Measurements from ENCODE around the gene PKD1. TPM values are rescaled to one million over a fixed set of nuclear protein-coding genes. Genes with fewer than 3 reads are reported as not detected.

The PKD1 gene
- total and polyA plus RNA-seq, 2 donors (not counting 1 experiment from before 2014, with no cell fraction given): 100 to 116 TPM

GRCh38 chr16:2163211-2163881 lies 27.6 kb upstream of the PKD1 start:
- ATAC-seq (ENCODE audit: low read depth) (no peak), DNase-seq (no peak)
- peaks cover 82% of the 10 kb centered on the region for H3K79me2 ChIP-seq (ENCODE audit: control insufficient read depth, insufficient read depth, low read length)
- H3K9me3 ChIP-seq (ENCODE audit: control extremely low read depth in 1 of 3, control insufficient read depth in 2 of 3, insufficient read depth in 1 of 3, low read length in 2 of 3): peaks cover 0 to 14% (median 0%) of the 10 kb centered on the region in 3 donors
- peaks cover 64% of the 10 kb centered on the region for H4K20me1 ChIP-seq (ENCODE audit: control insufficient read depth, insufficient read depth, low read length, poor library complexity, severe bottlenecking)
- WGBS (ENCODE audit: insufficient coverage): 99% methylated on average over 23 of the region's 26 CpGs
- no peak overlapping the region for H2AFZ ChIP-seq (ENCODE audit: insufficient read depth, low read depth, low read length, poor library complexity, severe bottlenecking)
- peaks cover 0 to 18% of the 10 kb centered on the region in 2 experiments for H3K36me3 ChIP-seq (replicated peaks in 1 of 2; ENCODE audit: control extremely low read depth in 1 of 2, control insufficient read depth in 1 of 2, extremely low read depth in 1 of 2, insufficient read depth in 2 of 2, low read length in 1 of 2)
- POLR2A ChIA-PET: interaction anchor here (0.6 kb wide), 1 partner anchor 167 kb away, joined by 5 read pairs; no protein-coding TSS in a partner anchor
- Mint-ChIP-seq H3K4me3 (no peak overlapping the region), H3K9me3 (ENCODE audit: insufficient read depth) (no peaks in the 10 kb centered on the region), H3K4me1 (peaks cover 11% of the 10 kb centered on the region), H3K27ac (no peak overlapping the region), H3K27me3 (no peaks in the 10 kb centered on the region)
- H3K4me2 ChIP-seq (replicated peaks; ENCODE audit: low read depth, low read length, poor library complexity, severe bottlenecking): no peak overlapping the region
- TF ChIP-seq EZH2 (IDR thresholded peaks at IDR 0.05; ENCODE audit: borderline replicate concordance, insufficient read depth, low read depth, low read length, poor library complexity, severe bottlenecking) (no peak), CTCF (IDR thresholded peaks at IDR 0.05) (no peak)
- CTCF ChIA-PET: no interaction called here
- H3K27me3 ChIP-seq (replicated peaks in 1 of 4; ENCODE audit: control extremely low read depth in 1 of 4, control insufficient read depth in 3 of 4, insufficient read depth in 4 of 4, low read length in 3 of 4): no peaks in the 10 kb centered on the region
- H3K9ac ChIP-seq (ENCODE audit: low read length): no peak overlapping the region
- peaks cover 0 to 23% of the 10 kb centered on the region in 2 donors for H3K4me1 ChIP-seq (ENCODE audit: control insufficient read depth in 2 of 2, insufficient read depth in 2 of 2, low read length in 2 of 2)
- no peak overlapping the region for H3K4me3 ChIP-seq (ENCODE audit: control extremely low read depth in 1 of 5, extremely low read depth in 1 of 5, insufficient read depth in 1 of 5, low read depth in 2 of 5, low read length in 4 of 5)
- intact Hi-C loops (cut with micrococcal nuclease): no loop called here
- no peak overlapping the region for H3K27ac ChIP-seq (ENCODE audit: low read length in 2 of 2)

GRCh38 chr16:2162676-2163118 lies 27.0 kb upstream of the PKD1 start:
- H3K27ac Mint-ChIP-seq: no peak overlapping the region
- H3K9me3 Mint-ChIP-seq (ENCODE audit: insufficient read depth): no peaks in the 10 kb centered on the region
- ChIA-PET POLR2A (no interaction called here), CTCF (interaction anchor here (0.8 kb wide), 1 partner anchor 88 kb away, joined by 3 read pairs; the partner anchor contains the start of gene ECI1)
- H3K9me3 ChIP-seq (ENCODE audit: control extremely low read depth in 1 of 3, control insufficient read depth in 2 of 3, insufficient read depth in 1 of 3, low read length in 2 of 3): peaks cover 0 to 14% (median 0%) of the 10 kb centered on the region in 3 donors
- intact Hi-C loops (cut with micrococcal nuclease): no loop called here
- no peak overlapping the region for H3K4me2 ChIP-seq (replicated peaks; ENCODE audit: low read depth, low read length, poor library complexity, severe bottlenecking)
- peaks cover 70% of the 10 kb centered on the region for H4K20me1 ChIP-seq (ENCODE audit: control insufficient read depth, insufficient read depth, low read length, poor library complexity, severe bottlenecking)
- H3K4me3 ChIP-seq (ENCODE audit: control extremely low read depth in 1 of 5, extremely low read depth in 1 of 5, insufficient read depth in 1 of 5, low read depth in 2 of 5, low read length in 4 of 5): no peak overlapping the region
- H3K27me3 ChIP-seq (replicated peaks in 1 of 4; ENCODE audit: control extremely low read depth in 1 of 4, control insufficient read depth in 3 of 4, insufficient read depth in 4 of 4, low read length in 3 of 4): no peaks in the 10 kb centered on the region
- H3K9ac ChIP-seq (ENCODE audit: low read length): no peak overlapping the region
- no peak for TF ChIP-seq EZH2 (IDR thresholded peaks at IDR 0.05; ENCODE audit: borderline replicate concordance, insufficient read depth, low read depth, low read length, poor library complexity, severe bottlenecking)
- TF ChIP-seq CTCF (IDR thresholded peaks at IDR 0.05): no peak
- H3K4me3 Mint-ChIP-seq: no peak overlapping the region
- H2AFZ ChIP-seq (ENCODE audit: insufficient read depth, low read depth, low read length, poor library complexity, severe bottlenecking): no peak overlapping the region
- WGBS (ENCODE audit: insufficient coverage): 97% methylated on average over 13 of the region's 13 CpGs
- peaks cover 0 to 12% of the 10 kb centered on the region in 2 experiments for H3K36me3 ChIP-seq (replicated peaks in 1 of 2; ENCODE audit: control extremely low read depth in 1 of 2, control insufficient read depth in 1 of 2, extremely low read depth in 1 of 2, insufficient read depth in 2 of 2, low read length in 1 of 2)
- H3K27ac ChIP-seq (ENCODE audit: low read length in 2 of 2): no peak overlapping the region
- peaks cover 82% of the 10 kb centered on the region for H3K79me2 ChIP-seq (ENCODE audit: control insufficient read depth, insufficient read depth, low read length)
- H3K4me1 ChIP-seq (ENCODE audit: control insufficient read depth in 2 of 2, insufficient read depth in 2 of 2, low read length in 2 of 2): peaks cover 0 to 23% of the 10 kb centered on the region in 2 donors
- DNase-seq: no peak
- peaks cover 16% of the 10 kb centered on the region for H3K4me1 Mint-ChIP-seq
- ATAC-seq (ENCODE audit: low read depth): no peak
- no peaks in the 10 kb centered on the region for H3K27me3 Mint-ChIP-seq

Measured in B cell (primary cell).